Hippocampal formation (tissue), 2 donors: ENCODE data around the gene PRRT1B.

ENCODE experiments used
- DNase-seq, 2 donors: peaks; one replicate each; lab custom pipeline; 2025; lab: John Stamatoyannopoulos, UW

Gene PRRT1B

DNA sequence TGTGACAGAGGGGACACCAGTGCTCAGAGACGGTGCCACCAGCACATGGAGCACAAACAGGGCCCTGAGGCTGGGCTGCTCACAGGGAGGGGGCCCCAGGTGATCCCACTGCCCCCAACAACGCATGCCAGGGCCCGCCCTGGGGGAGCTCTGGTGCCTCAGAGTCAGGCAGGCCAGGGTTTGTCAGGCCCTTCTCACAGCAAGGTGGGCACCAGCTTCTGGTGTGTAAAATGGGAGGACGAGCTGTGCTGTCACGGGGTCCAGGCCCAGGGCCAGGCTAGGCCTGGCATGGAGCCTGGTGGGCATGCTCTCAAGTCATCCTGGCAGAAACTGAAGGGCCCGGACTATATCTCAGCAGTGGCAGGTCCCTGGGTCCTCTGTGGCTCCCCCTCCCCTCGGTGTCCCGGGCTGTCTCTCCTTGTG lies 34.5 kb downstream of the PRRT1B start:
- DNase-seq, result no peak

DNA sequence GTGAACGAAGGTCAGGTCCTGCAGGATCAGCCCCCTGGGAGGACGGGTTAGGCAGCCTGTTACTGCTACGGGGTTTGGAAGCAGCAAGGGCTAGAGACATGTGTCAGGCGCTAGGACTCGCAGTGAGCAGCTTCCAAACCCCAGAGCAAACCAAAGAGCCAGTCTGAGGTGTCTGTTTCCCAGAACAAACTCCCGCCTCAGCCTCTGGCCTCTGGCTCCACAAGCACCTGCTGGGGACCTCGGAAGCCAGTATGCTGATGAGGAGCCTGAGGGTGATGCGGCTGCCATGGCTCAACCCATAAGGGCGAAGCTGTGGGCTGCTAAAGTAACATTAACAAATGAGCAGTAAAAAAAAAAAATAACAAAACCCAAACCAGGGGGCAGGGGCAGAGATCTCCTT lies 35.0 kb downstream of the PRRT1B start:
- DNase-seq, result no peak

GRCh38 chr9:131582056-131582455 lies 36.7 kb downstream of the PRRT1B start:
- no peak for DNase-seq

GRCh38 chr9:131582466-131583336 lies 37.4 kb downstream of the PRRT1B start:
- DNase-seq, result no peak

DNA sequence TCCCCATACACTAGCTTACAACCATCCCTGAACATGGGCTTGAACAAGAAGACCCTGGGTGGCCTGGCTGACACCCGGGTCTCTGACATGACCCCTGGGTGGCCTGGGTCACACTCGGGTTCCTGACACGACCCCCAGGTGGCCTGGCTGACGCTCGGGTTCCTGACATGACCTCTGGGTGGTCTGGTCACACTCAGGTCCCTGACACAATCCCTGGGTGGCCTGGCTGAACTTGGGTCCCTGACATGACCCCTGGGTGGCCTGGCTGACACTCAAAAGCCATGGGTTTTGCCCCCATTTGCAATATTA lies 38.0 kb downstream of the PRRT1B start:
- no peak for DNase-seq

GRCh38 chr9:131583836-131584555 lies 38.7 kb downstream of the PRRT1B start:
- no peak for DNase-seq

- DNase-seq, result no peak
These were observed 39.5 kb downstream of the PRRT1B start for GRCh38 chr9:131584858-131585257.

GRCh38 chr9:131585375-131585774 lies 40.1 kb downstream of the PRRT1B start:
- no peak for DNase-seq

GRCh38 chr9:131587331-131587730 lies 42.0 kb downstream of the PRRT1B start:
- DNase-seq, result no peak

GRCh38 chr9:131587906-131588305 lies 42.6 kb downstream of the PRRT1B start:
- no peak for DNase-seq

DNA sequence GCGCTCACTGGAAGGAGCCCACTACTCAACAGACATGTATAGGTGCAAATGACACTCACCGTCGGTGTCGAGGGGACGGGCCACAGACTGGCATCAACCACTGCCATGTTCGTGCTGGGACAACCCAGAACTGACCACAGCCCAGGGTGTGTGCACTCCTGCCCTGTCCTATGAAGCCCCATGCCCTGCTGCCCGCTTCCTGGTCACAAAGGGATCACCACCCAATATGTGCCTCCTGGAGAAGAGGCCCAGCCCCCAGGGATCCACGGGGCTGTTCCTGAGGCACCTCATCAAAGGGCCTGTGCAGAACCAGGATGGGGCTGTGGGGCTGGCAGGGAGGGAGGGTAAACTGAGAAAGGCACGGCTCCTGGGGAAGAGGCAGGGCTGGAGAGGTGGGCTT lies 43.1 kb downstream of the PRRT1B start:
- DNase-seq, result no peak

- DNase-seq, result no peak
These were observed 43.9 kb downstream of the PRRT1B start for GRCh38 chr9:131589124-131589711.

DNA sequence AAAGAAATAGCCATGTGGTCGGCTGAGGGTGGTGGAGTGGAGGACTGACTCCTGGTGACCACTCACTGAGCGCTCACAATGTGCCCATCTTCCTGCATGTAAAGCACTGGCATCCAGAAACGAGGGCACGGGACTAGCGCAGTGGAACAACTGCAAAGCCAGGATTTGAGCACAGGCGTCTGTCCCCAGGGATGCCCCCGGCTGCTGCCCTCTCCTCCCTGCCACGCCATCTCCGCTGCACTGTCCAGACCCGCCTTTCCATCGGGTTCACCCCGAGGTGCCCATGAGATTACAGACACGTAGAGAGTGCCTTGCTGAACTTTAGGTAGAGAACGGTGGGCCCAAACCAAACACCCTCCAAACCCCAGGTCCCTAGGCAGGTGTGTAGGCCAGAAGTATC lies 44.7 kb downstream of the PRRT1B start:
- DNase-seq, result no peak

GRCh38 chr9:131590449-131590848 lies 45.1 kb downstream of the PRRT1B start:
- DNase-seq, result no peak

GRCh38 chr9:131590907-131591844 lies 45.9 kb downstream of the PRRT1B start:
- DNase-seq, result peak; percentile 72 to 77

DNA sequence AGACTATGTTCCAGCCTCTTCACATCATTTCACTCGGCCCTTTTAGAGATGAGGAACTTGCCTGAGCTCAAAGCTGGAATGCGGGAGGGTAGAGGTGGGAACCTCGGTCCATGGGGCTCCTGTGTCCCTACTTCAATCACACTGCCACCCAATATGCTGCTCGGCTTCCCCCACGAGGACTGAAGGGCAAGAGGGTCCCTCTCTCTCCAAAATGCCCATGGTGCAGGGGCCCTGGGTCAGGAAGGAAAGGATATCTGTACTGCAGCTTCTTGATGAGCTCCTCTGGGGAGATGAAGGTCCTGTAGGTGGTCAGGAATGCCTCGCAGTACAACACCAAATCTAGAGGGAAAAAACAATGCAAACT lies 46.5 kb downstream of the PRRT1B start:
- no peak for DNase-seq

DNA sequence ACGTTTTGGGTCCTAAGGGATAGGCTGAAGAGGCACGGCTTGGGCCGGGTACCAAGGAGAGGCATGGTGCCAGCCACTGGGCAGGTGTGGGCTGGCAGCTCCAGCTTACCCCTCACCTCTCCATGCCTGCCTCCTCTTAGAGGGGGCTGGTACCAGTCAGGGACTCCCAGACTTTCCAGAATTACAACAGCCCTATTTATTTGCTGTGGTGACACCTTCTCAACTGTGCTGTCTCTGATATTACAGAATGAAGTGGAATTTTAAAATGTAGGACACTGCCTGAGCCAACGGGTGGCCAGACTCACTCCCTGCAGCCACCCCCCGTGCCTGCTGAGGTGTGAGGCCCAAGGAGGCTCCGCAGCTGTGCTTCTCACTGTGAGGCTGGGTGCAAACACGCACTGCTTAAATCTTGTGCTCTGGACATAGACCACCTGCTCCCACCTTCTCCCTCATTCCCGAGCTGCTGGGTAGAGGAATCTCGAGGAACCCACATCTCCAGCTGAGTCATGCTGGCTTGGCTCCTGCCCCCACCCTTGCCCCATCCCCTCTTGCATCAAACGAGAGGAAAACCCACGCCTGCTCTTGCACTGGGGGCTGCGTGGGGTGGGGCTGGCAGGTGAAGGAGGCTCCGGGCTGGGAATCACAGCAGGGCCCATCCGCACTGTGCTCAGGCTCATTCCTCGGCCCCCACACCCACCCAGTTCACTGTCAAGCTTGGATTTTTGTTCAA lies 47.9 kb downstream of the PRRT1B start:
- no peak for DNase-seq

DNA sequence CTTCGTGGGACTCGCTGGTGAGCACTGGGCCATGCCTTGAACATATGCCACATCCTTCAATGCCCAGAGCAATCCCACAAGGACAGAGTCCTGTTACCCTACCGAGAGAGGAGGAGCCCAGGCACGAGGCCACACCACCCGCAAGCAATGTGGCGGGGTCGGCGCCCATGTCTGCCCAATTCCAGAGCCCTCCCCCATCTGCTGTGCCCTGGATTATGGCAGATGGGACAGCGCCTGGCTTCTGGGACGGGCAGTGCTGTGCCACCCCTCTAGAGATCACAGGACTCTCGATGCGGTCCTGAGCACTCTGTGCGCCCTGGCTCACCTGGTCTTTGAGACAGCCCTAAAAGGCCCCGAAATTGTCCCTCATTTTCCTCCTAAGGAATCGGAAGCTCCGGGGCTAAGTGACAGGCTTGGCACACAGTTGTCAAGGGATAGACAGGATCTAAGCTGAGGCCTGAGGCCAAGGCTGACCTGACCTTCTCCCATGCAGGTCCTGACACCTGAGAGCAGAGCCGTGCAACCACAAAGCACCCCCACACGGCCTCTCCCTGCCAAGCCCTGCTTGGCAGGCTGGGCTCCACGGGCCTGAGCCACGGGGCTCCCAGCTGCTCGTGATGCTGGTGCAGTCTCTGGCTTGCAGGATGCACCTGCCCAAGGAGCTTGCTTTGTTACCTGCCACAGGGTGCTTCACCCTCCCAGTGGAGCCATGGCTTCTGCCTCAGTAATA lies 48.8 kb downstream of the PRRT1B start:
- no peak for DNase-seq

GRCh38 chr9:131594906-131595665 lies 49.8 kb downstream of the PRRT1B start:
- DNase-seq, result no peak
